ENCODE data around the gene CDH22. TPM values are rescaled to one million over a fixed set of nuclear protein-coding genes. Genes with fewer than 3 reads are reported as not detected.

CDH22 gene
- total RNA-seq, 2 experiments from 2014 or later: not detected

GRCh38 chr20:46305331-46305972 is 2.8 kb downstream of the CDH22 start:
- H3K27me3 Mint-ChIP-seq: peaks cover 43% of the 10 kb centered on the region
- ChIA-PET POLR2A (no interaction called here), CTCF (interaction anchor here (0.6 to 2.4 kb wide), 9 partner anchors 10 to 1228 kb away, joined by 3 to 14 read pairs (median 3); partner anchors contain the start of gene TP53RK)
- no peak overlapping the region for H3K27ac Mint-ChIP-seq
- H3K36me3 Mint-ChIP-seq (ENCODE audit: low read depth): no peaks in the 10 kb centered on the region
- no peak for DNase-seq
- intact Hi-C loops (cut with DNase I, micrococcal nuclease): loop anchor here (5.0 kb wide), 2 partner anchors 283 to 382 kb away; partner anchors contain the start of gene TP53RK (in 1 of the 2)
- H3K9me3 Mint-ChIP-seq (ENCODE audit: low read depth): no peaks in the 10 kb centered on the region
- ATAC-seq: no peak
- no peak overlapping the region for H3K4me3 Mint-ChIP-seq
- H3K4me1 Mint-ChIP-seq: peaks cover 3% of the 10 kb centered on the region

DNA sequence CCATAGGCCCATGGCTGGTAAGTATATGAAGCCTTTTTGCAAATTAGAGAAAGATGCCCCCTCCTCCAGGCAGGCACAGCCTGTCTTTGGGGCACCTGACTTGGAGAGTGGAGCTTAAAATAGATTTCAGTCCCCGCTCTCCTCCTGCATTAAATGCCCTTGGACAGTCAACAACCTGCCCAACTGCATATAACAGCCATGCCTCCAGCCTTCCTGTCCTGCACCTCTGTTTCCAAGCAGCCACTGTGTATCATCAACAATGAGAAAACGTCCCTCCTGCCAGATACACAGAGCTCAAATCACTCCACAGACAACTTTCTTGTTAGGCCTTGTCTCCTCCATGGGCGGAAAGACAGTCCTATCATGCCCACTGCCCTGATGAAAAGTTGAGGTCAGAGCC is 3.4 kb downstream of the CDH22 start:
- intact Hi-C loops (cut with DNase I, micrococcal nuclease): loop anchor here (5.0 kb wide), 2 partner anchors 283 to 382 kb away; partner anchors contain the start of gene TP53RK (in 1 of the 2)
- Mint-ChIP-seq H3K27me3 (peaks cover 40% of the 10 kb centered on the region), H3K4me1 (peaks cover 3% of the 10 kb centered on the region), H3K27ac (no peak overlapping the region), H3K36me3 (ENCODE audit: low read depth) (no peaks in the 10 kb centered on the region), H3K9me3 (ENCODE audit: low read depth) (no peaks in the 10 kb centered on the region), H3K4me3 (no peak overlapping the region)
- DNase-seq: no peak
- POLR2A ChIA-PET: no interaction called here
- ATAC-seq: no peak
- CTCF ChIA-PET: interaction anchor here (0.6 to 2.4 kb wide), 6 partner anchors 11 to 607 kb away, joined by 3 to 14 read pairs (median 3); no protein-coding TSS in a partner anchor

GRCh38 chr20:46304361-46304760 is 3.9 kb downstream of the CDH22 start:
- ChIA-PET CTCF (interaction anchor here (1.1 to 2.4 kb wide), 4 partner anchors 11 to 251 kb away, joined by 3 to 14 read pairs (median 4); no protein-coding TSS in a partner anchor), POLR2A (no interaction called here)
- ATAC-seq (no peak), DNase-seq (no peak)
- no peaks in the 10 kb centered on the region for H3K36me3 Mint-ChIP-seq (ENCODE audit: low read depth)
- H3K9me3 Mint-ChIP-seq (ENCODE audit: low read depth): no peaks in the 10 kb centered on the region
- peaks cover 35% of the 10 kb centered on the region for H3K27me3 Mint-ChIP-seq
- no peak overlapping the region for H3K4me3 Mint-ChIP-seq
- intact Hi-C loops (cut with DNase I, micrococcal nuclease): no loop called here
- H3K4me1 Mint-ChIP-seq: peaks cover 3% of the 10 kb centered on the region
- no peak overlapping the region for H3K27ac Mint-ChIP-seq

- no peak overlapping the region for H3K4me3 Mint-ChIP-seq
- intact Hi-C loops (cut with DNase I, micrococcal nuclease): no loop called here
- DNase-seq: no peak
- H3K27me3 Mint-ChIP-seq: peaks cover 36% of the 10 kb centered on the region
- H3K36me3 Mint-ChIP-seq (ENCODE audit: low read depth): no peaks in the 10 kb centered on the region
- no peak overlapping the region for H3K27ac Mint-ChIP-seq
- CTCF ChIA-PET: no interaction called here
- no peaks in the 10 kb centered on the region for H3K9me3 Mint-ChIP-seq (ENCODE audit: low read depth)
- no peak for ATAC-seq
- POLR2A ChIA-PET: no interaction called here
- H3K4me1 Mint-ChIP-seq: peaks cover 3% of the 10 kb centered on the region
Measured at GRCh38 chr20:46303176-46303956, 4.9 kb downstream of the CDH22 start.

- H3K27ac Mint-ChIP-seq: no peak overlapping the region
- intact Hi-C loops (cut with DNase I, micrococcal nuclease): no loop called here
- no peak overlapping the region for H3K4me3 Mint-ChIP-seq
- ChIA-PET CTCF (interaction anchor here (0.6 kb wide), 1 partner anchor 345 kb away, joined by 3 read pairs; no protein-coding TSS in a partner anchor), POLR2A (no interaction called here)
- no peaks in the 10 kb centered on the region for H3K9me3 Mint-ChIP-seq (ENCODE audit: low read depth)
- H3K4me1 Mint-ChIP-seq: peaks cover 3% of the 10 kb centered on the region
- no peak for DNase-seq
- ATAC-seq: no peak
- peaks cover 42% of the 10 kb centered on the region for H3K27me3 Mint-ChIP-seq
- no peaks in the 10 kb centered on the region for H3K36me3 Mint-ChIP-seq (ENCODE audit: low read depth)
Measured at GRCh38 chr20:46302106-46302505, 6.2 kb downstream of the CDH22 start.

GRCh38 chr20:46300281-46300680 is 8.0 kb downstream of the CDH22 start:
- ATAC-seq (no peak), DNase-seq (no peak)
- no peak overlapping the region for H3K27ac Mint-ChIP-seq
- H3K4me3 Mint-ChIP-seq: no peak overlapping the region
- intact Hi-C loops (cut with DNase I, micrococcal nuclease): no loop called here
- no peaks in the 10 kb centered on the region for H3K9me3 Mint-ChIP-seq (ENCODE audit: low read depth)
- ChIA-PET CTCF (no interaction called here), POLR2A (no interaction called here)
- no peaks in the 10 kb centered on the region for H3K4me1 Mint-ChIP-seq
- H3K27me3 Mint-ChIP-seq: peaks cover 35% of the 10 kb centered on the region
- H3K36me3 Mint-ChIP-seq (ENCODE audit: low read depth): no peaks in the 10 kb centered on the region

DNA sequence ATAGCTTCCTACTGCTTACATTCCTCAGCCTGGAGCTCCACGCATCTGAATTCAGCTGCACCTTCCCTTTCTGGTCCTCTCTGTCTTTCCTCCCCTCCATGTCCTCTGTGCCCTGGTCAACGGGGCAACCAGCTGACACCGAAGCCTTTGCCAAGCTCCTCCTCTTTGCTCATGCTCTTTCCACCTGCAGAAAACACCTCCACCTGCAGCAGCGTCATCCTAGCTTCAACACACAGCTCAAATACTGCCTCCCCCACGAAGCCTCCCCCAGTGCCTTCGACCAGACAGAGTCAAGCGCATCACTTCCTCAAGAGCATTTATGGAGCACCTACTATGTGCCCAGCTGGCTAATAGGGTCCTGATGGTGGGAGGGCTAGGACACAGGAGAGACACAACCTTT is 9.2 kb downstream of the CDH22 start:
- no peak for DNase-seq
- Mint-ChIP-seq H3K27me3 (peaks cover 36% of the 10 kb centered on the region), H3K27ac (no peak overlapping the region), H3K36me3 (ENCODE audit: low read depth) (no peaks in the 10 kb centered on the region), H3K9me3 (ENCODE audit: low read depth) (no peaks in the 10 kb centered on the region), H3K4me3 (no peak overlapping the region), H3K4me1 (no peaks in the 10 kb centered on the region)
- CTCF ChIA-PET: interaction anchor here (0.6 to 1.0 kb wide), 3 partner anchors 14 to 503 kb away, joined by 3 read pairs; no protein-coding TSS in a partner anchor
- POLR2A ChIA-PET: no interaction called here
- no peak for ATAC-seq
- intact Hi-C loops (cut with DNase I, micrococcal nuclease): no loop called here

DNA sequence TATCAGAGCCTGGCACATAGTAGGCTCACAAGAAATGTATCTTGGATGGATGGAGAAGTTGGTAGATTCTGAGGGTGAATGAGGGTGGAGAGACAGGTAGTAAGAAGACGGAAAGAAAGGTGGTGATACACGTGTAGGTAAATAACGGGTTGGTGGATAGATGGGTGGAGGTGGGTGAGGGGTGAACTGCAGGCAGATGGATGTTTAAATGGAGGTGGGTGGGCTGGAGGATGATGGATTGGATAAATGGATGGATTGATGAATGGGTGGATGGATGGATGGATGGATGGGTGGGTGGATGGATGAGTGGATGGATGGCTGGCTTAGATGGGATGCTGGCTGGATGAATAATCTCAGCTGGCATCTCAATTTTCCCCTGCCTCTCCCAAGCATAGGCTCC is 9.9 kb downstream of the CDH22 start:
- no peak for ATAC-seq
- intact Hi-C loops (cut with DNase I, micrococcal nuclease): no loop called here
- Mint-ChIP-seq H3K4me3 (no peak overlapping the region), H3K27me3 (peaks cover 29% of the 10 kb centered on the region), H3K36me3 (ENCODE audit: low read depth) (no peaks in the 10 kb centered on the region), H3K27ac (no peak overlapping the region), H3K4me1 (no peaks in the 10 kb centered on the region), H3K9me3 (ENCODE audit: low read depth) (no peaks in the 10 kb centered on the region)
- POLR2A ChIA-PET: no interaction called here
- DNase-seq: no peak
- CTCF ChIA-PET: interaction anchor here (1.0 kb wide), 1 partner anchor 13 kb away, joined by 3 read pairs; no protein-coding TSS in a partner anchor

DNA sequence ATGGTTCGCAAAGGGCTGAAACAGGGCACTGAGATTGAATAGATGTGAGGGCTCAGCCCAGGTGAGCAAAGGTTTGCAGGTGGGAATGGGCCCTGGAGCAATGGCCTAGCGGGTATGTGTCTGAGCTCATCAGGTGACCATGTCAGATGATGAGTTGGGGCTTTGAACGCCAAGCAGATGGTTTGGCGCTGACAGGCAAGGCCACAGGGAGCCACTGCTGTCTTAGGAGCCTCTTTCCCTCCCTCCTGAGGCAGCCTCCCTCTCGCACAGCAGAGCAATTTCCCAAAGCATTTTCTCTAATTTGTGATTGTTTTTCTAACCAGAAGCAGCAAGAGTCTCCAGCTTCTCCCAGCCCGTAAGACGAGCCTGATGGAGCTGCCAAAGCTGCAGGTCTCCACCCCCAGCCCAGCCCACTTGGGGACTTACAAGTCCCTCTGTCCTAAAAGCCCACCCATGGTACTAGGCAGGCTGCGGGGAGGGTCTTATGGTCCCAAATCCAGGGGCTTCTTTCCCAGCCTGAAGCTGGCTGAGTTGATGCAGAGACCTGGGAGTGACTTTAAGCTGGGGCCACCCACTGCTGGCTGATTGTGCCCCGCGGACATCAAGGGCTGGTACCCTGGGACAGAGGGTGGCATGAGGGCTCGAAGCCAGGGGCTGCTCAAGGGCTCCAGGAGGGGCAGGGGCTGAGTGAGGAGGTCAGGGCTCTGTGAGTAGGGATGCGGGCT is 11.6 kb downstream of the CDH22 start:
- no peak for ATAC-seq
- no peak overlapping the region for H3K27ac Mint-ChIP-seq
- H3K27me3 Mint-ChIP-seq: peaks cover 34% of the 10 kb centered on the region

GRCh38 chr20:46293084-46293483 is 15.2 kb downstream of the CDH22 start:
- ATAC-seq (no peak), DNase-seq (no peak)
- Mint-ChIP-seq H3K4me3 (no peak overlapping the region), H3K9me3 (ENCODE audit: low read depth) (no peaks in the 10 kb centered on the region), H3K27me3 (peaks cover 23% of the 10 kb centered on the region), H3K4me1 (no peaks in the 10 kb centered on the region), H3K36me3 (ENCODE audit: low read depth) (no peaks in the 10 kb centered on the region), H3K27ac (no peak overlapping the region)
- POLR2A ChIA-PET: no interaction called here
- CTCF ChIA-PET: interaction anchor here (0.7 kb wide), 1 partner anchor 12 kb away, joined by 3 read pairs; no protein-coding TSS in a partner anchor
- intact Hi-C loops (cut with DNase I, micrococcal nuclease): no loop called here

More for the DNA sequence above, 11.6 kb downstream of the CDH22 start:
- H3K36me3 Mint-ChIP-seq (ENCODE audit: low read depth): no peaks in the 10 kb centered on the region
- CTCF ChIA-PET: interaction anchor here (0.7 to 0.8 kb wide), 3 partner anchors 10 to 156 kb away, joined by 3 to 5 read pairs (median 3); no protein-coding TSS in a partner anchor
- H3K4me3 Mint-ChIP-seq: no peak overlapping the region
- POLR2A ChIA-PET: no interaction called here
- no peak for DNase-seq
- intact Hi-C loops (cut with DNase I, micrococcal nuclease): no loop called here
- no peaks in the 10 kb centered on the region for H3K4me1 Mint-ChIP-seq
- no peaks in the 10 kb centered on the region for H3K9me3 Mint-ChIP-seq (ENCODE audit: low read depth)

- POLR2A ChIA-PET: no interaction called here
- peaks cover 16% of the 10 kb centered on the region for H3K27me3 Mint-ChIP-seq
- no peak overlapping the region for H3K4me3 Mint-ChIP-seq
- intact Hi-C loops (cut with DNase I, micrococcal nuclease): no loop called here
- ATAC-seq (no peak), DNase-seq (no peak)
- CTCF ChIA-PET: no interaction called here
- H3K9me3 Mint-ChIP-seq (ENCODE audit: low read depth): no peaks in the 10 kb centered on the region
- H3K4me1 Mint-ChIP-seq: no peaks in the 10 kb centered on the region
- H3K36me3 Mint-ChIP-seq (ENCODE audit: low read depth): no peaks in the 10 kb centered on the region
- no peak overlapping the region for H3K27ac Mint-ChIP-seq
Measured at GRCh38 chr20:46291401-46291800, 16.9 kb downstream of the CDH22 start.

Data from activated CD4-positive, alpha-beta T cell treated with anti-CD3 and anti-CD28 coated beads for 36 hours (primary cell).